Lung (tissue), 16 donors: ENCODE data around the gene ABHD17B. TPM values are rescaled to one million over a fixed set of nuclear protein-coding genes. Genes with fewer than 3 reads are reported as not detected.
"Not testable (repeated sequence)": the region's sequence is repeated elsewhere in the genome, so short reads cannot be mapped to it uniquely, and the experiment has no call there.

Source experiments
- ATAC-seq: fragments of 200-7000 bp; cut with Tn5 transposase; one replicate; pipeline ENCODE4 v1.9.1; 2020; ENCODE audit warnings: moderate number of reproducible peaks; ENCODE audit not compliant: insufficient read depth, low FRiP score
- DNase-seq, 3 donors: peaks; one replicate each; pipeline ENCODE4 v3.0.0-alpha.2; 2013 to 2017
- H3K27ac ChIP-seq, 2 donors: one replicate each; pipeline ENCODE4 v1.5.1; 2013; ENCODE audit warnings: mild to moderate bottlenecking in 2 of 2, moderate library complexity in 2 of 2, control low read depth in 1 of 2, inconsistent platforms in 1 of 2, low read depth in 1 of 2, low read length in 1 of 2
- H3K27me3 ChIP-seq, 3 donors: one replicate each; pipeline ENCODE4 v1.5.1; 2013; ENCODE audit warnings: low read length in 2 of 3; ENCODE audit not compliant: control insufficient read depth in 3 of 3, insufficient read depth in 3 of 3
- H3K36me3 ChIP-seq, 4 donors: one replicate each; pipeline ENCODE4 v1.5.1; 2013; ENCODE audit warnings: low read length in 4 of 4, mild to moderate bottlenecking in 1 of 4, moderate library complexity in 1 of 4; ENCODE audit not compliant: control insufficient read depth in 4 of 4, insufficient read depth in 4 of 4
- H3K4me1 ChIP-seq, 5 donors: one replicate each; pipeline ENCODE4 v1.5.1; 2013; ENCODE audit warnings: low read length in 5 of 5, mild to moderate bottlenecking in 2 of 5, moderate library complexity in 1 of 5; ENCODE audit not compliant: control insufficient read depth in 5 of 5, insufficient read depth in 5 of 5
- H3K4me3 ChIP-seq: one replicate; pipeline ENCODE4 v1.5.1; 2013; ENCODE audit warnings: mild to moderate bottlenecking, control low read depth, moderate library complexity
- H3K9ac ChIP-seq, 2 donors: one replicate each; pipeline ENCODE4 v1.5.1; 2013; ENCODE audit warnings: low read length in 2 of 2, control low read depth in 1 of 2; ENCODE audit not compliant: insufficient read depth in 1 of 2
- H3K9me3 ChIP-seq, 4 donors: one replicate each; pipeline ENCODE4 v1.5.1; 2013; ENCODE audit warnings: low read length in 3 of 4, mild to moderate bottlenecking in 1 of 4, moderate library complexity in 1 of 4; ENCODE audit not compliant: control insufficient read depth in 4 of 4, insufficient read depth in 3 of 4
- CTCF ChIP-seq: IDR thresholded peaks from 2 replicates; pipeline ENCODE4 v1.5.1; 2012; ENCODE audit warnings: mild to moderate bottlenecking; ENCODE audit errors: control extremely low read depth, extremely low read depth
- WGBS, 2 donors: extraction: QIAGEN DNeasy Blood & Tissue Kit; methylation state at CpG; one replicate each; pipeline ENCODE4 v1.1.7; 2013; 5-methylcytosine and 5-hydroxymethylcytosine counted together
- long read RNA-seq, 5 donors: transcript quantifications; one replicate each; lab custom pipeline, GENCODE V29; 2026
- polyA plus RNA-seq, 2 donors: library from polyadenylated mRNA; stranded (reverse); fragments of 200-250 nt; gene quantifications; one replicate each; pipeline ENCODE4 v1.2.1, GENCODE V29; 2013
- total RNA-seq, 2 donors: library from RNA; depleted of rRNA in 1 of 2; stranded (reverse); fragments of >200 nt in 1 of 2; gene quantifications; one replicate each; pipeline ENCODE4 v1.2.1, GENCODE V29; 2014 to 2021
- donor health status: control.
- donor health status: control.
- donor health status: Bipolar disorder and iron deficiency.
- donor health status: healthy.
- donor health status: DM: yes; HTN: yes; CAD: no.

The ABHD17B gene
- total RNA-seq (10 to 100 TPM; 17.6 to 37.7 TPM), polyA plus RNA-seq (1 to 10 TPM; 3.2 to 10.0 TPM)
- long read RNA-seq, donor 1, transcript ABHD17B-201 (4 exons, 2,614 nt) = major isoform, 6 of 11 reads
- long read RNA-seq, donor 1, partial matches to known transcripts = 5 of 11 reads
- long read RNA-seq, donor 1, other reads (novel, unspliced or antisense) = 0 of 11 reads
- long read RNA-seq, donor 2, partial matches to known transcripts = 0 of 1 reads
- long read RNA-seq, donor 2, other reads (novel, unspliced or antisense) = 0 of 1 reads
- long read RNA-seq, donor 3, transcript ABHD17B-201 (4 exons, 2,614 nt) = major isoform, 5 of 5 reads
- long read RNA-seq, donor 3, partial matches to known transcripts = 0 of 5 reads
- long read RNA-seq, donor 3, other reads (novel, unspliced or antisense) = 0 of 5 reads
- long read RNA-seq, donor 4, partial matches to known transcripts = 0 of 1 reads
- long read RNA-seq, donor 4, other reads (novel, unspliced or antisense) = 0 of 1 reads
- long read RNA-seq, donor 5, transcript ABHD17B-201 (4 exons, 2,614 nt) = major isoform, 7 of 30 reads
- long read RNA-seq, donor 5, partial matches to known transcripts = 23 of 30 reads
- long read RNA-seq, donor 5, other reads (novel, unspliced or antisense) = 0 of 30 reads

GRCh38 chr9:71911061-71911907 is at the start of gene ABHD17B, which contains the start of gene C9orf85:
Gene ABHD17B (minus strand): TSS chr9:71911193. CDS start chr9:71875080, 36,113 bp downstream.
Gene C9orf85 (plus strand): TSS chr9:71911639. CDS start chr9:71911735, 96 bp downstream.
- H3K36me3 ChIP-seq = no peaks in the 10 kb centered on the region
- ATAC-seq (peak; percentile 99), DNase-seq (peak; percentile 99 to 100 (median 100))
- H3K4me1 ChIP-seq = peaks cover 3 to 16% (median 6%) of the 10 kb centered on the region in 5 donors
- no peak for TF ChIP-seq CTCF
- H3K27ac ChIP-seq = peak within 1 kb of the TSS; percentile 88 to 97
- no peaks in the 10 kb centered on the region for H3K27me3 ChIP-seq
- WGBS, 2 donors = 0 to 1% methylated on average over 45 of the region's 45 CpGs
- H3K4me3 ChIP-seq = peak within 1 kb of the TSS; percentile 95
- no peaks in the 10 kb centered on the region for H3K9me3 ChIP-seq
- H3K9ac ChIP-seq = peak within 1 kb of the TSS; percentile 76 to 95

- Histone ChIP-seq H3K27ac (no peak overlapping the region), H3K27me3 (no peaks in the 10 kb centered on the region), H3K4me3 (no peak overlapping the region), H3K9ac (no peak overlapping the region), H3K9me3 (no peaks in the 10 kb centered on the region), H3K36me3 (peaks cover 0 to 6% (median 0%) of the 10 kb centered on the region in 4 donors), H3K4me1 (peaks cover 0 to 4% (median 0%) of the 10 kb centered on the region in 5 donors)
- no peak for TF ChIP-seq CTCF
- no peak for DNase-seq
- no peak for ATAC-seq
- WGBS, 2 donors = 57 to 61% methylated on average over 1 of the region's 1 CpG
These were observed 44.4 kb upstream of the ABHD17B start for GRCh38 chr9:71955300-71955915.

- ATAC-seq, H3K4me1 ChIP-seq, H3K27ac ChIP-seq, H3K9ac ChIP-seq, H3K36me3 ChIP-seq, H3K4me3 ChIP-seq, H3K27me3 ChIP-seq, H3K9me3 ChIP-seq, DNase-seq: not testable (repeated sequence)
- WGBS, 2 donors = 83 to 91% methylated on average over 2 of the region's 2 CpGs
These were observed 43.7 kb upstream of the ABHD17B start for GRCh38 chr9:71954652-71955051.
